Prostate gland (tissue), 2 donors: ENCODE measurements around the gene AP2B1. TPM values are rescaled to one million over a fixed set of nuclear protein-coding genes. Genes with fewer than 3 reads are reported as not detected.

ENCODE experiments used
- DNase-seq: peaks from one replicate; pipeline ENCODE4 v3.0.0-alpha.2; 2019; ENCODE audit warnings: low spot score
- H3K27ac ChIP-seq, 2 donors: fragments of 200-600 bp; sonication (generic); 2 replicates each; pipeline ENCODE4 v1.5.1; 2017 to 2019
- H3K27me3 ChIP-seq: fragments of 200-600 bp; sonication (generic); replicated peaks from 2 replicates; pipeline ENCODE4 v1.5.1; 2019; ENCODE audit not compliant: insufficient read depth
- H3K36me3 ChIP-seq, 2 donors: fragments of 200-600 bp; sonication (generic); 1 replicate in 1 of 2; 2 replicates in 1 of 2; pipeline versions ENCODE4 v1.5.1 to v1.8.1; 2017 to 2019
- H3K4me1 ChIP-seq: fragments of 200-600 bp; sonication (generic); replicated peaks from 2 replicates; pipeline ENCODE4 v1.5.1; 2019
- H3K4me3 ChIP-seq, 2 donors: fragments of 200-600 bp; sonication (generic); 2 replicates each; pipeline ENCODE4 v1.5.1; 2017 to 2019
- H3K9me3 ChIP-seq: fragments of 200-600 bp; sonication (generic); 2 replicates; pipeline ENCODE4 v1.5.1; 2017
- POLR2A ChIP-seq: fragments of 450-650 bp; IDR thresholded peaks from one replicate; pipeline ENCODE4 v1.6.1; 2016; ENCODE audit warnings: antibody characterized with exemption, mild to moderate bottlenecking
- POLR2AphosphoS5 ChIP-seq: sonication (generic); formaldehyde crosslinking; IDR thresholded peaks from one replicate; pipeline ENCODE4 v1.6.1; 2017; ENCODE audit warnings: antibody characterized with exemption
- WGBS: methylation state at CpG from one replicate; pipeline ENCODE4 v1.1.5; 2018; 5-methylcytosine and 5-hydroxymethylcytosine counted together
- intact Hi-C: fragments of 100-400 bp; cut with DNase I; formaldehyde crosslinking; loops from one replicate; pipeline ENCODE4 v1.14.2; 2022
- total RNA-seq, 2 donors: library from RNA; depleted of rRNA; stranded (reverse); fragments of >200 nt; gene quantifications; one replicate each; pipeline ENCODE4 v1.1.0, GENCODE V29; 2016
- TF ChIP-seq, protein P1 (sequence below), 4 experiments: fragments of 200-600 bp in 2 of 4; fragments of 450-650 bp in 2 of 4; sonication (generic) in 2 of 4; IDR thresholded peaks; 1 replicate in 3 of 4; 2 replicates in 1 of 4; pipeline ENCODE4 v1.5.1; 2016 to 2019; ENCODE audit warnings: antibody characterized with exemption in 4 of 4, mild to moderate bottlenecking in 2 of 4, moderate library complexity in 2 of 4

AP2B1 gene
- total RNA-seq, 2 donors from 2014 or later, result 66.8 to 92.9 TPM

DNA sequence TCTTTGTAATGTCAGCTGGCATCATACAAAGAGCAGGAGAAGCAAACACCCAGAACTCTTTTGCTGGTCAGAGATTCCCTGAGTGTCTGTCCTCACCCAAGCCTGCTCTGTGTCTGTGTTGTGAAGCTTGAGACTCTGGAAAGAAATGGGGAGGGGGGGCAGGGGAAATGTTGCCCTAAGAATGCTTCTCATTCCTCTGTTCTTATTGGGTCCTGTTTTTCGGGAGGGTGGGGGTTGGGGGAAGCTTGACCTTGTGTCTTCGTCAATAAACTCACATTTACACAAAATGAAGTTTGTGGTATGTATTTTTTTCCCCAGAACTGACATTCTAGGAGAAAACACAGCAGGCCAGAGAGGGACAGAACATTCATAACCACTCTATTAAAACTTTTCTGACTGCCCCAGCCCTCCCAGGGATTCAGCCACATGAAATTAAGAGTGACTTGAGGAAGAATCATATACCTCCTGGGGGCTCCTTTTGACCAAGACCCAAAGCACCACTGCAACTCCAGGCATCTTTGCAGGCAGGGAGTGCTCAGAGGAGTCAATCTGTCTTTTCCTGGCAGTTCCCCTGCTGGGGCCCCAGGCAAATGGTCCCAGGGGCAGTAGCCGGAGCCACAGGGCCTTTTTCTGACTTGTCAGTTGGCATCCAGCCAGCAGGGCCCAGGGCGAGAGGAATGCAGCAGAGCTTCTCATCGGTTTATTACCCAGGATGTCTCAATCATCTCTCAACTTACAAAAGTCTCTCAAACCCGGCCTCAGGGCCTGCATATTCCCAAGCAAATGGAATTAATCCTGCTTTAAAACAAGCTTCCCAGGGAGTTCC lies 139.2 kb downstream of the AP2B1 start:
- 23% methylated on average over 6 of the region's 6 CpGs for WGBS
- Histone ChIP-seq H3K36me3 (peaks cover 0 to 7% of the 10 kb centered on the region in 2 donors), H3K27ac (peak overlapping the region; percentile 12 to 18), H3K9me3 (no peaks in the 10 kb centered on the region), H3K4me3 (no peak overlapping the region), H3K4me1 (peaks cover 4% of the 10 kb centered on the region), H3K27me3 (no peaks in the 10 kb centered on the region)
- intact Hi-C loops, result no loop called here
- no peak for DNase-seq
- TF ChIP-seq, protein P1, sequence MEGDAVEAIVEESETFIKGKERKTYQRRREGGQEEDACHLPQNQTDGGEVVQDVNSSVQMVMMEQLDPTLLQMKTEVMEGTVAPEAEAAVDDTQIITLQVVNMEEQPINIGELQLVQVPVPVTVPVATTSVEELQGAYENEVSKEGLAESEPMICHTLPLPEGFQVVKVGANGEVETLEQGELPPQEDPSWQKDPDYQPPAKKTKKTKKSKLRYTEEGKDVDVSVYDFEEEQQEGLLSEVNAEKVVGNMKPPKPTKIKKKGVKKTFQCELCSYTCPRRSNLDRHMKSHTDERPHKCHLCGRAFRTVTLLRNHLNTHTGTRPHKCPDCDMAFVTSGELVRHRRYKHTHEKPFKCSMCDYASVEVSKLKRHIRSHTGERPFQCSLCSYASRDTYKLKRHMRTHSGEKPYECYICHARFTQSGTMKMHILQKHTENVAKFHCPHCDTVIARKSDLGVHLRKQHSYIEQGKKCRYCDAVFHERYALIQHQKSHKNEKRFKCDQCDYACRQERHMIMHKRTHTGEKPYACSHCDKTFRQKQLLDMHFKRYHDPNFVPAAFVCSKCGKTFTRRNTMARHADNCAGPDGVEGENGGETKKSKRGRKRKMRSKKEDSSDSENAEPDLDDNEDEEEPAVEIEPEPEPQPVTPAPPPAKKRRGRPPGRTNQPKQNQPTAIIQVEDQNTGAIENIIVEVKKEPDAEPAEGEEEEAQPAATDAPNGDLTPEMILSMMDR (IDR thresholded peaks at IDR 0.05), result no peak
- TF ChIP-seq POLR2AphosphoS5 (no peak), POLR2A (no peak)

DNA sequence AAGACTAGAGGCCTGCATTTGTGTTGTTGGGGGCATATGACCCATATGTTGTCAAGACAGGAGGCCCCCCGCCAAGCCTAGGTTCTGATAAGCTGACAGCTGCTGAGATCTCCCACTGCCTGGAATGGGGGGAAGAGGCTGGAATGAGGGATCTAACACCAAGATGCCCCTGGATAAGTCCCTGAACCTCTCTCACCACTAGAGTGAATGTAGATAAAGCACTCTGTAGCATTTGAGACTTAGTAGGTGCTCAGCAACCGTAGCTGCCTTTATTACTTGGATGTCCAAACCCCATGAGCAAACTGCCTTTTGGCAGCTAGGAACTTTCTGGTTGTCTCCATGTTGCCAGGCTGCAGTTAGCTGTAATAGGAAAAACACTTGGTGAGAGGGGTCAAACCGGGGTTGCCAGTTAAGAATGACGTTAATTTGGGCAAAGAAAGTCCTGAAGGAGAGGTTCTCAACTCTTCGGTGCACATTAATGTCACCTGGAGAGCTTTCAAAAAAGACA lies 139.9 kb downstream of the AP2B1 start:
- peaks cover 4% of the 10 kb centered on the region for H3K4me1 ChIP-seq
- TF ChIP-seq POLR2A (no peak), POLR2AphosphoS5 (no peak)
- TF ChIP-seq, protein P1 (IDR thresholded peaks at IDR 0.05), result no peak
- no peaks in the 10 kb centered on the region for H3K9me3 ChIP-seq
- H3K4me3 ChIP-seq, result no peak overlapping the region
- no peaks in the 10 kb centered on the region for H3K27me3 ChIP-seq
- no peak for DNase-seq
- peak overlapping the region; percentile 10 to 12 for H3K27ac ChIP-seq
- H3K36me3 ChIP-seq, result peaks cover 0 to 7% of the 10 kb centered on the region in 2 donors
- WGBS, result 50% methylated on average over 5 of the region's 5 CpGs
- intact Hi-C loops, result no loop called here

DNA sequence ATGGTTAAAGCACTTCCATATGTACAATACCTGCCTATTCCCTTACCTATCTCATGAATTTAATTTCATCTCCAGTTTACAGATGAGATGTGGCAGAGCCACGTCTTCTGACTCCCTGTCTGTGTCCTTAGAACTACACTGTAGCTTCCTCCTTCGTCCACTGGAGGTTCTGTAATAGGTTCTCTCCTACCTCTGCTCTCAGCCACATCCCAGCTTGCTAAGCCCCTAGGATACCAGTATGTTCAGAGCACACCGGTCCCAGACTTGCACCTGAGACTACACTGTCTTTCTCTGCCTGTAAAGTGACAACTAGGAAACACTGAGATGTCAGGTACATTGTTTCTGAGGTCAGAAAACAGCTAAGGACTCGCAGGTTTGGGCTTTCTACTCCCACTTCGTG lies 140.5 kb downstream of the AP2B1 start:
- Histone ChIP-seq H3K4me1 (peaks cover 4% of the 10 kb centered on the region), H3K27ac (no peak overlapping the region)
- WGBS, result 92% methylated on average over 5 of the region's 5 CpGs

DNA sequence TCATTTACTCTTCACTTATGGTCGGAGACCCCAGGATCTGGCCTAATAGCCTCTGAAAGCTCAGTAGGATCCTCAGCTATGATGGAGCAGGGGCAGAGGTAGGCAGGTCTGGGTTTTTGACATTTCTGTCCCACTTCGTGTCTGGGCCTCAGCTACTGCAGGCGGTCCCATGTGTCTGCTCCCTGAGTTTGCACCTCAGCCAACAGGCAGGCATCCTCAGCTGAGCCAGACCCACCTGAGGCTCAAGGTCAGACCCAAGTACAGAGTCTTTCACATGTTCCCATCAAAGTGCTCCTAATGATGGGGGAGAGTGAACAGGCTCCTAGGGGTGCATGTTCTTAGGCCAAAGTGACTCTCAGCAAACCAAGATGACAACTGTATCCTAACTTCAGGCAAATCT lies 141.4 kb downstream of the AP2B1 start:
- TF ChIP-seq POLR2A, result no peak
- no peak for TF ChIP-seq POLR2AphosphoS5
- TF ChIP-seq, protein P1 (IDR thresholded peaks at IDR 0.05), result no peak
- 84% methylated on average over 3 of the region's 3 CpGs for WGBS
- H3K4me1 ChIP-seq, result peaks cover 4% of the 10 kb centered on the region
- intact Hi-C loops, result no loop called here
- H3K4me3 ChIP-seq, result no peak overlapping the region
- DNase-seq, result no peak
- no peaks in the 10 kb centered on the region for H3K27me3 ChIP-seq
- H3K27ac ChIP-seq, result no peak overlapping the region
- H3K9me3 ChIP-seq, result no peaks in the 10 kb centered on the region
- H3K36me3 ChIP-seq, result peaks cover 0 to 7% of the 10 kb centered on the region in 2 donors

More for the DNA sequence above, 140.5 kb downstream of the AP2B1 start:
- no peak overlapping the region for H3K4me3 ChIP-seq
- H3K36me3 ChIP-seq, result peaks cover 0 to 7% of the 10 kb centered on the region in 2 donors
- TF ChIP-seq, protein P1 (IDR thresholded peaks at IDR 0.05), result no peak
- TF ChIP-seq POLR2A (no peak), POLR2AphosphoS5 (no peak)
- H3K27me3 ChIP-seq, result no peaks in the 10 kb centered on the region
- intact Hi-C loops, result no loop called here
- no peak for DNase-seq
- H3K9me3 ChIP-seq, result no peaks in the 10 kb centered on the region

DNA sequence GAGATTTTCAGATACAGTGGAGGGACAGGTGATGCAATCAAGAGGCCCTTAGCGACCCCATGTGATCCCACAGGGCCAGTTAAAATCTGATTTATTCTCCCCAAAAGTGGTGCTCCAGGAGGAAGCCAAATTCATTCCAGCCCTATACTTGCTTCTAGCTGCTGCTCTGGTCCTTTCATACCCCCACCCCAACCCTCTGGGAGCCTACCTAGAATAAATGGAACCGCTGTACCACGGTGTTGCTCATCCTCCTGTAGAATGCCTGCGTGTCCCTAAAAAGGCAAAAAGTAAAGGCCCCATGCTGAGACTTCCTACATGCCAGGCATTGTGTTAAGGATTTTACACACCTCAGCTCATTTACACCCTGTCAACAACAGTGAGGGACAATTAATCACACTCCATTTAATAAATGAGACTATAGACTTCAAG lies 142.3 kb downstream of the AP2B1 start:
- TF ChIP-seq POLR2A, result no peak
- TF ChIP-seq, protein P1 (IDR thresholded peaks at IDR 0.05), result no peak
- TF ChIP-seq POLR2AphosphoS5, result no peak

More for the DNA sequence above, 142.3 kb downstream of the AP2B1 start:
- no peak overlapping the region for H3K4me3 ChIP-seq
- no peak overlapping the region for H3K27ac ChIP-seq
- peaks cover 4% of the 10 kb centered on the region for H3K4me1 ChIP-seq
- no peaks in the 10 kb centered on the region for H3K9me3 ChIP-seq
- H3K36me3 ChIP-seq, result no peaks in the 10 kb centered on the region
- H3K27me3 ChIP-seq, result no peaks in the 10 kb centered on the region
- intact Hi-C loops, result no loop called here
- WGBS, result 84% methylated on average over 4 of the region's 4 CpGs
- DNase-seq, result no peak
